Measurements from ENCODE around the gene ZNF891. TPM values are rescaled to one million over a fixed set of nuclear protein-coding genes. Genes with fewer than 3 reads are reported as not detected.

The ZNF891 gene
- total and polyA plus RNA-seq, 2 of the 13 experiments (the other 11 are each of a cell fraction or from before 2014, with no cell fraction given): 1.3 to 2.1 TPM

GRCh38 chr12:133145981-133146380 is 15.9 kb upstream of the ZNF891 start:
- FAIRE-seq (no peak), ATAC-seq (no peak), DNase-seq (ENCODE audit: low spot score) (no peak)
- WGBS (ENCODE audit: low lambda C conversion rate): 95% methylated on average over 2 of the region's 2 CpGs
- Histone ChIP-seq H3K4me1 (ENCODE audit: insufficient read depth, low read length) (no peaks in the 10 kb centered on the region), H3K9me3 (ENCODE audit: low read length) (peaks cover 76% of the 10 kb centered on the region), H3K9ac (ENCODE audit: insufficient read depth, low read depth, low read length) (no peak overlapping the region), H3K4me2 (ENCODE audit: low read depth, low read length) (no peak overlapping the region), H3K27ac (ENCODE audit: extremely low read length, insufficient read depth, low read length) (no peak overlapping the region), H3K4me3 (replicated peaks in 1 of 3; ENCODE audit: insufficient read depth in 1 of 3, low read depth in 2 of 3, low read length in 3 of 3) (no peak overlapping the region), H3K27me3 (ENCODE audit: control insufficient read depth in 1 of 2, insufficient read depth in 2 of 2, low read length in 2 of 2) (no peaks in the 10 kb centered on the region), H3K79me2 (ENCODE audit: insufficient read depth, low read length) (no peaks in the 10 kb centered on the region), H4K20me1 (ENCODE audit: insufficient read depth, low read length) (no peaks in the 10 kb centered on the region), H3K36me3 (replicated peaks in 1 of 2; ENCODE audit: control insufficient read depth in 1 of 2, insufficient read depth in 2 of 2, low read length in 2 of 2) (peaks cover 13 to 36% of the 10 kb centered on the region in 2 experiments), H2AFZ (ENCODE audit: low read length) (no peak overlapping the region)
- TF ChIP-seq DBP (CRISPR knock-in tag; IDR thresholded peaks at IDR 0.05; ENCODE audit: not compliant biosample characterization) (no peak), FIP1L1 (IDR thresholded peaks at IDR 0.05; ENCODE audit: borderline replicate concordance, insufficient read depth, low read depth, low read length) (no peak), SPEN (CRISPR knock-in tag; IDR thresholded peaks at IDR 0.05; ENCODE audit: low read depth) (no peak), FOXM1 (CRISPR knock-in tag; IDR thresholded peaks at IDR 0.05) (no peak), NFKB2 (CRISPR knock-in tag; IDR thresholded peaks at IDR 0.05; ENCODE audit: borderline replicate concordance) (no peak), ATF1 (CRISPR knock-in tag; IDR thresholded peaks at IDR 0.05) (no peak), HMGA1 (CRISPR knock-in tag; conservative IDR thresholded peaks at IDR 0.05) (no peak), KLF12 (CRISPR knock-in tag; IDR thresholded peaks at IDR 0.05; ENCODE audit: borderline replicate concordance) (no peak), ATAD3A (CRISPR knock-in tag; IDR thresholded peaks at IDR 0.05) (no peak)
- TF ChIP-seq, protein P1, sequence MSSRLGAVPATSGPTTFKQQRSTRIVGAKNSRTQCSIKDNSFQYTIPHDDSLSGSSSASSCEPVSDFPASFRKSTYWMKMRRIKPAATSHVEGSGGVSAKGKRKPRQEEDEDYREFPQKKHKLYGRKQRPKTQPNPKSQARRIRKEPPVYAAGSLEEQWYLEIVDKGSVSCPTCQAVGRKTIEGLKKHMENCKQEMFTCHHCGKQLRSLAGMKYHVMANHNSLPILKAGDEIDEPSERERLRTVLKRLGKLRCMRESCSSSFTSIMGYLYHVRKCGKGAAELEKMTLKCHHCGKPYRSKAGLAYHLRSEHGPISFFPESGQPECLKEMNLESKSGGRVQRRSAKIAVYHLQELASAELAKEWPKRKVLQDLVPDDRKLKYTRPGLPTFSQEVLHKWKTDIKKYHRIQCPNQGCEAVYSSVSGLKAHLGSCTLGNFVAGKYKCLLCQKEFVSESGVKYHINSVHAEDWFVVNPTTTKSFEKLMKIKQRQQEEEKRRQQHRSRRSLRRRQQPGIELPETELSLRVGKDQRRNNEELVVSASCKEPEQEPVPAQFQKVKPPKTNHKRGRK (CRISPR knock-in tag; IDR thresholded peaks at IDR 0.05): no peak
- TF ChIP-seq, protein P2, sequence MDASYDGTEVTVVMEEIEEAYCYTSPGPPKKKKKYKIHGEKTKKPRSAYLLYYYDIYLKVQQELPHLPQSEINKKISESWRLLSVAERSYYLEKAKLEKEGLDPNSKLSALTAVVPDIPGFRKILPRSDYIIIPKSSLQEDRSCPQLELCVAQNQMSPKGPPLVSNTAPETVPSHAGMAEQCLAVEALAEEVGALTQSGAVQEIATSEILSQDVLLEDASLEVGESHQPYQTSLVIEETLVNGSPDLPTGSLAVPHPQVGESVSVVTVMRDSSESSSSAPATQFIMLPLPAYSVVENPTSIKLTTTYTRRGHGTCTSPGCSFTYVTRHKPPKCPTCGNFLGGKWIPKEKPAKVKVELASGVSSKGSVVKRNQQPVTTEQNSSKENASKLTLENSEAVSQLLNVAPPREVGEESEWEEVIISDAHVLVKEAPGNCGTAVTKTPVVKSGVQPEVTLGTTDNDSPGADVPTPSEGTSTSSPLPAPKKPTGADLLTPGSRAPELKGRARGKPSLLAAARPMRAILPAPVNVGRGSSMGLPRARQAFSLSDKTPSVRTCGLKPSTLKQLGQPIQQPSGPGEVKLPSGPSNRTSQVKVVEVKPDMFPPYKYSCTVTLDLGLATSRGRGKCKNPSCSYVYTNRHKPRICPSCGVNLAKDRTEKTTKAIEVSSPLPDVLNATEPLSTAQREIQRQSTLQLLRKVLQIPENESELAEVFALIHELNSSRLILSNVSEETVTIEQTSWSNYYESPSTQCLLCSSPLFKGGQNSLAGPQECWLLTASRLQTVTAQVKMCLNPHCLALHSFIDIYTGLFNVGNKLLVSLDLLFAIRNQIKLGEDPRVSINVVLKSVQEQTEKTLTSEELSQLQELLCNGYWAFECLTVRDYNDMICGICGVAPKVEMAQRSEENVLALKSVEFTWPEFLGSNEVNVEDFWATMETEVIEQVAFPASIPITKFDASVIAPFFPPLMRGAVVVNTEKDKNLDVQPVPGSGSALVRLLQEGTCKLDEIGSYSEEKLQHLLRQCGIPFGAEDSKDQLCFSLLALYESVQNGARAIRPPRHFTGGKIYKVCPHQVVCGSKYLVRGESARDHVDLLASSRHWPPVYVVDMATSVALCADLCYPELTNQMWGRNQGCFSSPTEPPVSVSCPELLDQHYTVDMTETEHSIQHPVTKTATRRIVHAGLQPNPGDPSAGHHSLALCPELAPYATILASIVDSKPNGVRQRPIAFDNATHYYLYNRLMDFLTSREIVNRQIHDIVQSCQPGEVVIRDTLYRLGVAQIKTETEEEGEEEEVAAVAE (CRISPR knock-in tag; IDR thresholded peaks at IDR 0.05; ENCODE audit: borderline replicate concordance): no peak
- in situ Hi-C loops (cut with HindIII; ENCODE audit: extremely low pct_ligation_motif_present, low pct_unique_long_range_greater_than_20kb): no loop called here
- BruUV-seq (replicated peaks): no TSS peak
- POLR2A ChIA-PET: no interaction called here
- intact Hi-C loops (cut with micrococcal nuclease; ENCODE audit: unreplicated experiment): no loop called here
- CTCF ChIA-PET (ENCODE audit: low intra/inter-chr PET ratio, low total read pairs): no interaction called here

Data from HepG2 (cell line).